SK-N-SH (cell line): ENCODE measurements around the gene PRR15L.

Experiments used
- CHD2 ChIP-seq: fragments of 150-350 bp; IDR thresholded peaks from 2 replicates; pipeline ENCODE4 v1.6.1; 2018; ENCODE audit warnings: low read length; ENCODE audit not compliant: partially characterized antibody
- CTCF ChIP-seq: fragments of 200-600 bp; sonication (generic); IDR thresholded peaks from 2 replicates; pipeline ENCODE4 v1.6.1; 2017; ENCODE audit warnings: antibody characterized with exemption, mild to moderate bottlenecking, moderate library complexity
- ELF1 ChIP-seq: IDR thresholded peaks from 2 replicates; pipeline ENCODE4 v1.4.0; 2012
- GATA2 ChIP-seq: sonication (generic); formaldehyde crosslinking; IDR thresholded peaks from 2 replicates; pipeline ENCODE4 v1.5.0; 2020; ENCODE audit warnings: mild to moderate bottlenecking, missing genetic modification reagents
- MAX ChIP-seq: IDR thresholded peaks from 2 replicates; pipeline ENCODE4 v1.4.0; 2012; ENCODE audit warnings: low read depth
- POLR2AphosphoS5 ChIP-seq: IDR thresholded peaks from 2 replicates; pipeline ENCODE4 v1.6.1; 2012; ENCODE audit warnings: low read depth, low read length
- RAD21 ChIP-seq: IDR thresholded peaks from 2 replicates; pipeline ENCODE4 v1.6.1; 2012; ENCODE audit warnings: mild to moderate bottlenecking, low read length
- REST ChIP-seq: IDR thresholded peaks from 2 replicates; pipeline ENCODE4 v1.6.1; 2012; ENCODE audit warnings: mild to moderate bottlenecking, low read depth, low read length, moderate library complexity
- TAF1 ChIP-seq: IDR thresholded peaks from 2 replicates; pipeline ENCODE4 v1.6.1; 2012; ENCODE audit warnings: low read depth, mild to moderate bottlenecking, low read length, moderate library complexity, borderline replicate concordance
- TEAD4 ChIP-seq: IDR thresholded peaks from 2 replicates; pipeline ENCODE4 v1.4.0; 2012; ENCODE audit warnings: mild to moderate bottlenecking, borderline replicate concordance; ENCODE audit not compliant: insufficient read depth
- ZBTB33 ChIP-seq: IDR thresholded peaks from 2 replicates; pipeline ENCODE4 v1.4.0; 2012; ENCODE audit warnings: low read depth, borderline replicate concordance

- TF ChIP-seq ELF1 (no peak), CTCF (no peak), MAX (no peak), TEAD4 (no peak), TAF1 (no peak), ZBTB33 (no peak), CHD2 (no peak), RAD21 (no peak), GATA2 (no peak), REST (no peak), POLR2AphosphoS5 (no peak)
Observed at GRCh38 chr17:47997586-47997985, 39.9 kb upstream of the PRR15L start.
